NCI-H524 treated with DMSO at 0.1 percent for 48 hours (cell line): ENCODE measurements around the gene ZCWPW1.
"Not testable (repeated sequence)": the region's sequence is repeated elsewhere in the genome, so short reads cannot be mapped to it uniquely, and the experiment has no call there.

Source experiments
- DNase-seq: peaks from one replicate; lab custom pipeline; 2025; lab: John Stamatoyannopoulos, UW

Gene ZCWPW1

DNA sequence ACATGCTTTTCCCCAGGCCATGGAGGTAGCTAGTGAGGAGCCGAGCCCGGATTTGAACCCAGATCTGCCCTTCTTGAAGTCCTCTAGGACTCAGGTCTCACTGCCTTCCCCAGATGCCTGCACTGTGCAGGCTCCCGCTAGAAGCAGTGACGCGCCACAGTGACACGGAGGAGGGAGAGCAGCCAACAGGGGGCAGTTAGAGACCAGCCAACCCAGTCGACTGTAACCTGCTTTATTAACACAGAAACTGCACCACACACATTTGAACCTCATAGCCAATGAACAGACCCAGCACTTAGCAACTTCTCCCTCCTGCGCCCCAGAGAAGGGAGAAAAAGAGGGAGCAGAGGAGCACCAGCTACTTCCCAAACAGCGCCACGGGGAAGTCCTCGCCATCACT, 27.8 kb downstream of the ZCWPW1 start:
- DNase-seq, result no peak

DNA sequence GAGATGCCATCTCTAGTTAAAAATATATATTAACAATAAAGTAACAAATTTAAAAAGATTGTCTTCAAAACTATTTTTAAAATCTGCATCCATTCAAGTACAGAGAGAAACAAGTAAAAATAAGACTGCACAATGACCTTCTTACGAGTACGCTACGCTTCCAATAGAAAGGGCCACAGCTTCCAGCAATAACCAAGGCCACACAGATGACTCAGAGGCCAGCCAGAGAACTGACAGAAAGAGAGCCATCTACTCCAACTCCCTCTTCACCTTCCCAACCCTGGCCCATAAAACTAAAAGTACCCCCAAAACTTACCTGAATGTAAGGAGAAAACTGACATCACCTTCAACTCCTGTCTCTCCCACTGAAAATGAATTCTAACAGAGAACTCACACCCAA, 28.5 kb downstream of the ZCWPW1 start:
- no peak for DNase-seq

DNA sequence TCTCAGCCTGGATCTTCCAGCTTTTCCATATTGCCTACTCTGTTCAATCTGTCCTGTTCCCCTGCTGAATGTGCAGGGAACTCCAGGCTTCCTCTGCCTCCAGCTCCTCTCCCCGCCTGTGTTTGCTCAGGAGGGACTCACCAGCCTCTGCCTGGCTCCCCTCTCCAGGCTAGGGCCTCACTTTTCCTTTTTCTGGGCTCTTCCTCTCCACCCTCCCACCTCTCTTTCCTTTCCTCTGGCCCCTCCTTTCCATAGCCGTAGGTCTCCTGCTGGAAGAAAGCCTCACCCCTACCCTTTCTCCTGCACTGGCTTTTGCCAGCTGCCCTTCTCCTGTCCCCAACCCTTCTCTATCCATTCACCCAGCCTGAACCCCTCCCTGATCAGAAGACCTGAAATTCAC, 30.3 kb downstream of the ZCWPW1 start:
- no peak for DNase-seq

DNA sequence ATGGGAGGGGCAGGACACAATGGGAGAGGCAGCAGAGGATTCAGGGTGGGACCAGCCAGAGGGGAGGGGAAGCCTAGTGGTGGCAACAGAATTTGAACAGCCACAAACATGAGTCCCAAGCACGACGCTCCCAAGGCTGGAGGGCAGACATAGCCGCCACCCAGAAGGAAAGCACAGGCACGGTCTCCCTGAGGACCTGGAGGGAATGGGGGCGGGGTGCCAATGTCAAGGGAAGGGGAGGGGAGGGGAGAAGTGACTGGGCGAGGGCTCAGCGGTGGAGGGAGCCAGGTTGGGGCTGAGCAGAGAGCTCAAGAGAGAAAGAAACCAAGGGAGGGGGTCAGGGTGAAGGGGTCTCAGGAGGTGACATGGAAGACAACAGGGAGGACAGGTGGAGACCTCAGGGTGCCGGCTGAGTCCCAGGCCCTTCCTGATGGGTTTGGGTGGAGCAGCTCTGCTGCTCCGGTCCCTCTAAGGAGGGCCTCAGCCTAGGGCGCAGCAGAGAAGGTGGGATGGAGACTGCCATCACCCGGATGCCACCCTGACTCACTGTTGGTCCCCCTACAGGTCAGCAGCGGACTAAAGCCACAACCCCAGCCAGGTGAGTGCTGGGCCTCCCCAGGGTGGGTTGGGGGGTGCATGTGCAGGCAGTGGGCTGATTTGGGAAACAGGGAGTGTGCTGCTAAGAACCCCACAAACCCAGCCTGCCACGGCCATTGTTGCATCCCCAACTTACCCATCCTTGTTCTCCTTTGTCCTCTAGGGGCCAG, 31.0 kb downstream of the ZCWPW1 start:
- DNase-seq, result no peak

DNA sequence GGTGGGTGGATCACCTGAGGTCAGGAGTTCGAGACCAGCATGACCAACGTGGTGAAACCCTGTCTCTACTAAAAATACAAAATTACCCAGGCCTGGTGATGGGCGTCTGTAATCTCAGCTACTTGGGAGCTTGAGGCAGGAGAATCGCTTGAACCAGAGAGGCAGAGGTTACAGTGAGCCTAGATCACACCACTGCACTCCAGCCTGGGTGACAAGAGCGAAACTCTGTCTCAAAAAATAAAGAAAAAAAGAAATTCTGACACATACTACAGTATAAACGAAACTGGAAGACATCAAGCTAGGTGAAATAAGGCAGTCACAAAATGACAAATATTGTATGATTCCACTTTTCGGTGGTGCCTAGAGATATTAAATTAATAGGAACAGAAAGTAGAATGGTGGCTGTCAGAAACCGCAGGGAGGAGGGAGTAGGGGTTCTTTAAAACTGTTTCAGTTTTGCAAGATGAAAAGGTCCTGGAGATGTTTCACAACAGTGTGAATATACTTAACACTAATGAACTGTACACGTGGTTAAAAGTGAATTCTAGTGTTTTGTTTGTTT, 32.0 kb downstream of the ZCWPW1 start:
- DNase-seq, result no peak

DNA sequence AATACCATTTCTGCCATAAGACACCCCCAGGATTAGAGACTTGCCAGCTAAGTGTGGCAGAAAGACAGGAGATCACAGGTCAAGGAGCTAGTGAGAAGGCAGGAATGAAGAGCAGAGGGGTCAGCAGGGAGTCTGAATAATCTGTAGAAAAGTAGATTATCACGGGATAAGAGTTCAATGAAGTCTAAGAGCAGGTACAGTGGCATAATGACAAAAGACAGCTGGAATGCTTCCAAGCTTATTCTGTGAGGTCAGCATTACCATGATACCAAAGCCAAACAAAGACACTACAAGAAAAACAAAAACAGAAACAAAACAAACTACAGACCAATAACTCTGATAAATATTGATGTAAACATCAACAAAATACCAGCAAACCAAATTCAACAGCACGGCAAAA, 34.4 kb downstream of the ZCWPW1 start:
- DNase-seq, result no peak

DNA sequence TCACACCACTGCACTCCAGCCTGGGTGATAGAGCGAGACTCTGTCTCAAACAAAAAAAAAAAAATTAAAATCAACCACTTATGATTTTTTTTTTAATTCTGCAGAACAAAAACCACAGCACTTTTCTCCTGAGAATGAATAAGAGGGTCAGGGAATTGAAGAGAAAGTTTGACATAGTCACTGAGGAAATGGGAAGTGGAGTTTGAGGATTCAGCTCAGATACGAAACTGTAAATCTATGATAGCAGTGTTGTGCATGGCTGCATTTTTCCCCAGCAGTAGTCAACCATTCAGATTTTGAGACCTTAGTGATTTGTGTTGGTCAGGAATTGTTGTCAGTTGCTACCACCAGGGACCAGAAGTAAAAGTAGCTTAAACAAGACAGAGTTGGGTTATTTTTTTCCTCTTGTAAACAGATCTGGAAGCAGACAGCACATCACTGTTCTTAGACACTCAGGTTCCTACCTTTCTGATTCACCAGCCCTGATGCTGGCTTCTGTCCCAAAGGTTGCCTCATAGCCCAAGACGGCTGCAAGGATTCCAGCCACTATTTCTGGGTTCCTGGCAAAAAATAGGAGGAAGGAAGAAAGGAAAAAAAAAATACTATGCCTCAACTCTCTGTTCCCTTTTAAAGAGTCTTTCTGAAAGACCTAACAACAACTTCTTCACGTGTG, 35.1 kb downstream of the ZCWPW1 start:
- no peak for DNase-seq

DNA sequence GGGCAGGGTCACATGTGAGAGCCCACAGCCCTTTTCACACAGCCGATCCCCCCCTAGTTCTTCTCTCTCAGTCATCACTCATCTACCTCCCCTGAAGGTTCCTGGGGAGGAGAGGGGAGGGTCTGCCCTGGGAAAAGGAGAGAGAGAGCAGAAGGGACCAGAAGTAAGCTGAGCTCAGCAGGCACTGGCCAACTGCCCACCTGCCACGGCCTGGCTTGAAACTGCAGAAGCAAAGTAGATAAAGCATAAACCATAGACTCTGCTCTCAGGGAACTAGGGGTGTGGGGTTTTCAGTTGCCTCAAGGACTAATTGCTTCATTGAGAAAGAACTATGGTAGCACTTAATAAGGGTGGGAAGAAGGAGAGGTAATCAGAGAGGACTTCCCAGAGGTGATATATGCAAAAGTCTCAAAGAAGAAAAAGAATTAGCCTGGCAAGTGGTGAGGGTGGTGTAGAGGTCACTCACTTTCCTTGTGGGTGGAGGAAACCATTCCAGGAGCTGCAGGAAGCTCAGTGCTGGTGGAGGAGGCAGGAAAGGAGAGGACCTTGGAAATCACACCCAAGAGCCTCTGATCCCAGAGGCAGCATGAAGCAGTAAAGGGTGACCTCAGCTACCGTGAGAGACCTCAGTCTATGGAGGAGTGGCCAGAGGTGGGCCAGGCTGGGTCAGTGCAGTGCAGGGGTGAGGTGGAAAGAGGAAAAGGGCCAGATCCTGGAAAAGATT, 38.1 kb downstream of the ZCWPW1 start:
- DNase-seq, result no peak

DNA sequence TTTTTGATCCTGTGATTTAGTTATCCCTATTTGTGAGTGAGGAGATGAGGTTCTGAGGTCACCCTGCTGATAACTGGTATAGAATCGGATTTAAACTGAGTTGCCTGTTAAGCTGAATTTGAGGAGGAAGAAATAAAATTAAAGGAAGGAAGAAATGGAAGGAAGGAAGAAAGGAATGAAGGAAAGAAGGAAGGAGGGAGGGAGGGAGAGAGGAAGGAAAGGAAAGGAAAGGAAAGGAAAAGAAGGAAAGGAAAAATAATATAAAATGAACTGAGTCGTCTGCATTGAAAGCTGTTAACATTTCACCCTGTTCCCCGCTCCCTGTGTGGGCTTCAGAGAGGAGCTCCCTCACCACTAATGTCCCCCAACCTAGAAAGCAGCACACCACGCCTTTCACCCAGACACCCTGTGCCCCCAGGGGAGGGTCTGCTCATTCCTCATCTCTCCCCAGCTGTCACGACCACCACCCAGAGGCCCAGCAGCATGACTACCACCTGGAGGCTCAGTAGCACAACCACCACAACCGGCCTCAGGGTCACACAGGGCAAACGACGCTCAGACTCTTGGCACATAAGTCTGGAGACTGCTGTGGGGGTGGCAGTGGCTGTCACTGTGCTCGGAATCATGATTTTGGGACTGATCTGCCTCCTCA, 38.9 kb downstream of the ZCWPW1 start:
- DNase-seq, result no peak

DNA sequence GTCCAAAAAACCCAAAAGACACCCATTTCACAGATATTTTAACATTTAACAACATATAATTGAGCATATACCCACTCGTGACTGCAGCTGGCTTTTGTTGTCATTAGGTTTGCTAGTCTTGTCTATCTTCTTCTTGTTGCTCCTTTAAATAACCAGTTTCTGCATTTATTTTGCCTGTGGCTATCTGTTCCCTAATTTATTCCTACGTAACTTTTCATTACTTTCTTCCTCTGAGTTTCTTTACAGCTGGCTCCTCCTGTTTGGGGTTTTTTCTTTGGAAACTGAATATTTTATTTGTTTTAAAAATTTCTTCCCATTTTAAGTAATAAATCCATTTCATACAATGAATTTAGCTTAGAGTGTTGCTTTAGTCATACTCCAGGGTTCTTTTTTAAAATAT, 40.8 kb downstream of the ZCWPW1 start:
- no peak for DNase-seq

DNA sequence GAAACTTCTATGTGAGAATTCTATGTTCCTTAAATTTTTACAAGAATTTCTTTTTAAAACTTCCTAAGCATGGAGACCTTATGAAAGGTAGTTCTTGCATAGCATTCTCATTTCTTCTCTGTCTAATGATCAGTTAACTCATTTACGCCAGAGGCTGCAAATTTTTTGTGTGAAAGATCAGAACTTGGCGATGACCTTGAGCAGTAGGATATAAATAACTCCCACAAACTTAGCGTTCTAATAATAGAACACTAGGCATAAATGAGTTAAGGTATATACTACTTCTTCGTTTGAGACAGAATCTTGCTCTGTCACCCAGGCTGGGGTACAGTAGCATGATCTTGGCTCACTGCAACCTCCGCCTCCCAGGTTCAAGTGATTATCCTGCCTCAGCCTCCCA, 41.6 kb downstream of the ZCWPW1 start:
- no peak for DNase-seq

DNA sequence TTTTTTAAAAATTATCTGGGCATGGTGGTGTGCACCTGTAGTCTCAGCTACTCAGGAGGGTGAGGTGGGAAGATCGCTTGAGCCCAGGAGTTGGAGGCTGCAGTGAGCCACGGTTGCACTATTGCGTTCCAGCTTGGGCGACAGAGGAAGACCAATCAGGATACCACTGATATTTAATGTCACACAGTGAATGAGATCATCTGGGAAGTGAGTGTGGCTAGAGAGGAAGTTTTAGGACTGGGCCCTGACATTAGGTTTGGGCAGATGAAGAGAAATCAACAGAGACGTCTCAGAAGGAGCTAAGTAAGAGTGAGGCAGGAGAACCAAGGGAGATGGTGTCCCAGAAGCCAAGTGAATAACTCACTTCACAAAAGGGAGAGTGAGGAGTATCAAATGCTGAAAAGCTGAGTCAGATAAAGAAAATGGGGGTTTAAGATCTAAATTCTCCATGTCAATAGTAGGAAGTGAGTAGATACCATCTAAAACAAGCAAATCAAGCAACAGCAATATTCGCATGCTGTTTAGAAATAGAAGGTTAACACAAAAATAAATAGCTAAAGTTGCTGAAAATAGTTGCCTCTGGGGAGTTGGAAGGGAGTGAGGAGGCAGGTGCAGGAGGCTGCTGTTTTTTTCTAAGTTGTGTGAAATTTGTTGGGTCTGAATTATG, 43.7 kb downstream of the ZCWPW1 start:
- DNase-seq, result no peak

DNA sequence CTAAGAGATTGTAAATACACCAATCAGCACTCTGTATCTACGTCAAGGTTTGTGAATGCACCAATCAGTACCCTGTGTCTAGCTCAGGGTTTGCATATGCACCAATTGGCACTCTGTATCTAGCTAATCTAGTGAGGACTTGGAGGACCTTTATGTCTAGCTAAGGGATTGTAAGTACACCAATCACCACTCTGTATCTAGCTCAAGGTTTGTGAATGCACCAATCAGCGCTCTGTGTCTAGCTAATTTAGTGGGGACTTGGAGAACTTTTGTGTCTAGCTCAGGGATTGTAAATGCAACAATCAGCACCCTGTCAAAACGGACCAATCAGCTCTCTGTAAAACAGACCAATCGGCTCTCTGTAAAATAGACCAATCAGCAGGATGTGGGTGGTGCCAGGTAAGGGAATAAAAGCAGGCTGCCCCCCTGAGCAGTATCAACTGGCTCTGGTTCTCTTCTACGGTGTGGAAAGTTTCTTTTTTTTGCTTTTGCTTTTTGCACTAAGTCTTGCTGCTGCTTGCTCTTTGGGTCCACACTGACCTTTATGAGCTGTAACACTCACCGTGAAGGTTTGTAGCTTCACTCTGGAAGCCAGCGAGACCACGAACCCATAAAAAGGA, 46.2 kb downstream of the ZCWPW1 start:
- DNase-seq, result not testable (repeated sequence)

DNA sequence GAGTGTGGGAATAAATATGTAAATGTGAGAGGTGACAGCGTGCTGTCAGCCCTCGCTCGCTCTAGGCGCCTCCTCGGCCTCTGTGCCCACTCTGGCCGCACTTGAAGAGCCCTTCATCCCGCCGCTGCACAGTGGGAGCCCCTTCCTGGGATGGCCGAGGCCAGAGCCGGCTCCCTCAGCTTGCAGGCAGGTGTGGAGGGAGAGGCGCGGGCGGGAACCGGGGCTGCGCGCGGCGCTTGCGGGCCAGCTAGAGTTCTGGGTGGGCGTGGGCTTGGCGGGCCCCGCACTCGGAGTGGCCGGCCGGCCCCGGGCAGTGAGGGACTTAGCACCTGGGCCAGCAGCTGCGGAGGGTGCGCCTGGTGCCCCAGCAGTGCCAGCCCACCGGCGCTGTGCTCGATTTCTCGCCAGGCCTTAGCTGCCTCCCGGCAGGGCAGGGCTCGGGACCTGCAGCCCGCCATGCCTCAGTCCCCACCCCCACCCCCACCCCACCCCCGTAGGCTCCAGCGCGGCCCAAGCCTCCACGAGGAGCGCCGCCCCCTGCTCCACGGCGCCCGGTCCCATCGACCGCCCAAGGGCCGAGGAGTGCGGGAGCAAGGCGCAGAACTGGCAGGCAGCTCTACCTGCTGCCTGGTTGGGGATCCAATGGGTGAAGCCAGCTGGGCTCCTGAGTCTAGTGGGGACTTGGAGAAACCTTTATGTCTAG, 46.8 kb downstream of the ZCWPW1 start:
- DNase-seq, result not testable (repeated sequence)

DNA sequence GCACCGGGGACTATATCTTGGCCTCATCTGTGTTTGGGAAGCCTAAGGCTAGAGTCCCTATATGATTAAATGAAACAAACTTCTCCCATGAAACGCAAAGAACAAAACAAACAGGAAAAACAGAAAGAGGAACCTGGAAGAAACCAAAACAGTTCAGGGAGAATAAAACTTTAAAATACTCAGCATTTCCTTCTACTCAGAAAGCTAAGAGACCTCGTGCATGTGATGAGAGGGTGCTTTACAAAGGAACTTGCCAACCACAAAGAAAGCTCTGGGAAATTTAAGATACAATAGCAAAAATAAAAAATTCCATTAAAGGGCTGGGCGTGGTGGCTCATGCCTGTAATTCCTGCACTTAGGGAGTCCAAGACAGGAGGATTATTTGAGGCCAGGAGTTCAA, 48.3 kb downstream of the ZCWPW1 start:
- DNase-seq, result no peak

DNA sequence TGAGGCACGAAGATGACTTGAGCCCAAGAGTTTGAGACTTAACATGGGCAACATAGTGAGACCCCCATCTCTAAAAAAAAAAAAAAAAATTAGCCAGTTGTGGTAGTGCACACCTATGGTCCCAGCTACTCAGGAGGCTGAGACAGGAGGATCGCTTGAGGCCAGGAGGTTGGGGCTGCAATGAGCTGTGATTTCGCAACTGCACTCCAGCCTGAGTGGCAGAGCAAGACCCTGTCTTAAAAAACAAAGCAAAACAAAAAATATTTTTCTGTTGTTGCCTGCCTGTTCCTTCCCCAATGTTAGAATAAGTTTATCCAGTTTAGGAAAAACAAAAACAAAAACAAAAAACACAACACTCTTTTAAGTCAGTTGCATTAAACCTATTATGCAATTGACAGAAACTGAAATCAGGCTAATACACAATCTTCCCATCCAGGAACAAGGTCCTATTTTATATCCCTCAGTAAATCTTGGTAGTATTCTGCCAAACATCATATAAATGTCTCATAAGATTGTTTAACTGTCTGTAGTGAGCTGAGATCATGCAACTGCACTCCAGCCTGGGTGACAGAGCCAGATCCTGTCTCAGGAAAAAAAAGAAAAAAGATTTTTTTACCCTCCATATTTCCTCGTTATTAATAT, 50.3 kb downstream of the ZCWPW1 start:
- no peak for DNase-seq

DNA sequence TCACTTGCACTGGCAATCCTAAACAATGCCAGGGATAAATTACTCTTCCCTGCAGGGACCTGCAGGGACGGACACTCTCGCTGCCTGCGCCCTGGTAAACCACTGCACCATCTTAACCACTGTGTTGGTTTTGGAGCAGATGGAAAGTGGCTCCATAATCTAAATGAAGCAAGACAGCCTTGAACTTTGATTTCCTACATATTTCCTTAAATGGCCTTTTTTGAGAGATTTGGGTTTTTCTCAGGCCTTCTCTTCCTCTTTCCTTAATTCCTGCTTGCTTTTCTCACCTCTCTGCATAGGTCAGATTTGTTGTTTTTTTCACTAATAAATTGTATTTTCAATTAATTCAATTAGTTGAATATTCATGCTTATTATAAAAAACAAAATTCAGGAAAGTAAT, 52.4 kb downstream of the ZCWPW1 start:
- no peak for DNase-seq

DNA sequence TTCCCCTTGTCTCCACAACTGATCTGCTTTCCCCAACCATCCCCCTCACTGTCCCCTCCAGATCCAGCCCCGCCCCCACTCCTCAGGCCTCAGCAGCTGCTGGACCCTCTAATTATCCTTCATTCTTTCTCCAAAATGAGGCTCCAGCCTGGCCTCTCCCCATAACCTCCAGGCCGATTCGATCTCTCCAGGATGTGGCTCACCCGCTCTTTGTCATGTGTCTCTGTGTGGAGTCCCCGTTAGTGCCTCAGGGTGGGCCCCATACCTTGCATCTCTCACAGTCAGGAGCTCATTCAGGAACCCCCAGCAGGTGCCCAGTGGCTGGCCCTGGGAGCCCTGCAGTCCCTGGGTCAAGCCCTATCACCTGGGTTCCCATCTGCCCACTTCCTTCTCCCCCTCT, 53.9 kb downstream of the ZCWPW1 start:
- DNase-seq, result no peak

DNA sequence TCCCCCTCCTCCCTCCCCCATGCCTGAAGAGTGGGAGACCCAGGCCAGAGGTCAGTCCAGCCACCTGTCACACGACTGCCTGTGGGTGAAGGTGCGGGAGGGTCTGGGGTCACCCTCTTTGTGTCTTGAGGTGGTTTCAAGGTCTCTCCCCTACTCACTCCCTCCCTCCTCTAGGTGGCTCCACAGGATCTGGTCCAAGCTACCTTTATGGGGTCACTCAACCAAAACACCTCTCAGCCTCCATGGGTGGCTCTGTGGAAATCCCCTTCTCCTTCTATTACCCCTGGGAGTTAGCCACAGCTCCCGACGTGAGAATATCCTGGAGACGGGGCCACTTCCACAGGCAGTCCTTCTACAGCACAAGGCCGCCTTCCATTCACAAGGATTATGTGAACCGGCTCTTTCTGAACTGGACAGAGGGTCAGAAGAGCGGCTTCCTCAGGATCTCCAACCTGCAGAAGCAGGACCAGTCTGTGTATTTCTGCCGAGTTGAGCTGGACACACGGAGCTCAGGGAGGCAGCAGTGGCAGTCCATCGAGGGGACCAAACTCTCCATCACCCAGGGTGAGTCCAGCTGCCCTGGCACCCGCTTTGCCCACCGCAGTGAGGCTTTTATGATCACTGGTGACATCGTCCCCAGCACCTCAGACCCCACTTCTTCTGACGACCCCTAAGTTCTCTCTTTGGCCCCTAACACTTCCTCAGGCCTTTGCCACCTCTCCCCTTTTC, 54.5 kb downstream of the ZCWPW1 start:
- DNase-seq, result not testable (repeated sequence)
